GM18951 (cell line): ENCODE results near the gene DSCAML1.

Experiments
- POLR2A ChIP-seq: IDR thresholded peaks from 4 replicates; pipeline ENCODE4 v1.6.1; 2011; ENCODE audit warnings: mild to moderate bottlenecking; ENCODE audit not compliant: insufficient read length, insufficient read depth; ENCODE audit errors: extremely low read depth
- in situ Hi-C: fragments of 300-500 bp; cut with MboI; formaldehyde crosslinking; loops from one replicate; pipeline ENCODE4 v1.12.0; 2022; ENCODE audit warnings: low sequenced_read_pairs, mixed read lengths, inconsistent platforms; ENCODE audit not compliant: unreplicated experiment

The DSCAML1 gene

GRCh38 chr11:117518455-117518854 lies 278.6 kb downstream of the DSCAML1 start:
- no peak for TF ChIP-seq POLR2A
- in situ Hi-C loops = no loop called here

GRCh38 chr11:117517097-117517496 lies 279.9 kb downstream of the DSCAML1 start:
- in situ Hi-C loops = no loop called here
- no peak for TF ChIP-seq POLR2A

GRCh38 chr11:117515892-117516787 lies 280.9 kb downstream of the DSCAML1 start:
- in situ Hi-C loops = no loop called here
- no peak for TF ChIP-seq POLR2A

- in situ Hi-C loops = no loop called here
- TF ChIP-seq POLR2A = no peak
These were observed 282.8 kb downstream of the DSCAML1 start for GRCh38 chr11:117514256-117514655.

- in situ Hi-C loops = no loop called here
- TF ChIP-seq POLR2A = no peak
These were observed 283.4 kb downstream of the DSCAML1 start for GRCh38 chr11:117513666-117514065.

GRCh38 chr11:117511931-117512539 lies 285.0 kb downstream of the DSCAML1 start:
- in situ Hi-C loops = no loop called here
- TF ChIP-seq POLR2A = no peak

GRCh38 chr11:117511483-117511930 lies 285.5 kb downstream of the DSCAML1 start:
- TF ChIP-seq POLR2A = no peak
- in situ Hi-C loops = no loop called here

GRCh38 chr11:117510646-117511045 lies 286.4 kb downstream of the DSCAML1 start:
- in situ Hi-C loops = no loop called here
- TF ChIP-seq POLR2A = no peak

- in situ Hi-C loops = no loop called here
- no peak for TF ChIP-seq POLR2A
These were observed 287.5 kb downstream of the DSCAML1 start for GRCh38 chr11:117509543-117509942.

- in situ Hi-C loops = no loop called here
- TF ChIP-seq POLR2A = no peak
These were observed 290.0 kb downstream of the DSCAML1 start for GRCh38 chr11:117506971-117507370.

GRCh38 chr11:117505285-117505970 lies 291.6 kb downstream of the DSCAML1 start:
- in situ Hi-C loops = no loop called here

GRCh38 chr11:117502779-117503100 lies 294.3 kb downstream of the DSCAML1 start:
- no peak for TF ChIP-seq POLR2A
- in situ Hi-C loops = no loop called here

More at GRCh38 chr11:117505285-117505970, 291.6 kb downstream of the DSCAML1 start:
- TF ChIP-seq POLR2A = no peak

- no peak for TF ChIP-seq POLR2A
- in situ Hi-C loops = no loop called here
These were observed 294.8 kb downstream of the DSCAML1 start for GRCh38 chr11:117502015-117502778.
